Ureter (tissue), 1 donor: Measurements from ENCODE around the gene ZNF324. TPM values are rescaled to one million over a fixed set of nuclear protein-coding genes. Genes with fewer than 3 reads are reported as not detected.
"Not testable (repeated sequence)": the region's sequence is repeated elsewhere in the genome, so short reads cannot be mapped to it uniquely, and the experiment has no call there.

Experiments used
- DNase-seq: peaks from one replicate; pipeline ENCODE4 v3.0.0-alpha.2; 2020; ENCODE audit warnings: low spot score
- total RNA-seq: library from RNA; stranded (reverse); gene quantifications from one replicate; pipeline ENCODE4 v1.2.4, GENCODE V29; 2023
- donor health status: DM: yes; HTN: yes; CAD: no.

The ZNF324 gene
- 14.7 TPM for total RNA-seq

DNA sequence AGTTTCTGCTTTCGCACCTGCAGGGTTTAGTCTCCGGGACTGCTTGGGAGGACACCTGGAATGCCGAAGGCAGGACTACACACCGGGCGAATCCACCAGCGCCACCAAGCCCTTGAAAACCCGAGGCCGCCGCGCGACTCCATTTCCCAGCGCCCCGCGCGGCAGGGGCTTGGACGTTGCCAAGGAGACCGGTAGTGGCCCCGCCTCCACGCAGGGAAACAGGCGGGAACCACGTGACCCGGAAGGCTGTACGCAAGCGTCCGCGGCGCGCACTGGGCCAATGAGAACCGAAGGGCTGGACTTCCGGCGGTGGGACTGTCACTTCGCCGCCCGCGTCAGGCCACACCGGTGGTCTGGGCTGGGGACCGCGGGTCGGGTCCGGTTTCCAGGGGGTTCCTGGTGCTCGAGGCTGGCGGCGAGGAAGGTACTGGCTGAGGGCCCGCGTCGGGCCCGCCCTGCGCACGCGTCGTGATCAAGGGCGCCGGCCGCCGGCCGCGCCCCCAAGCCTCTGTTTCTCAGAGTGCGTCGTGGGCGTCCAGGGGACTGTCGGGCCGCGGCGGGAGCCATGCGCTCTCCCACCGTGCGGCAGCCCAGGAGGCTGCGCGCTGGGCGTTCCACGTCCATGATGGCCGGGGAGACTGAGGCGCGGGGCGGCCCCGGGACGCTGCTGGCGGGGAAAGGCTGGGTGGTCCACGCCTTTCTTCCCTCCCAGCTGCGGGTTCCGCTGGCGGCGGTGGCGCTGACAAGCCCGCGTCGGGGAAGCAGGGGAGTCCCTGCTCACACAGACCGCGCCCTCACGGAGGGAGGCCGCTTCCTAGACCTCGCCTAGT lies at the start of gene ZNF324:
Gene ZNF324 (plus strand): TSS at position 321 of the 830 bp plus-strand sequence. CDS start 2,106 bp downstream, outside the sequence.
- DNase-seq = peak; percentile 99

DNA sequence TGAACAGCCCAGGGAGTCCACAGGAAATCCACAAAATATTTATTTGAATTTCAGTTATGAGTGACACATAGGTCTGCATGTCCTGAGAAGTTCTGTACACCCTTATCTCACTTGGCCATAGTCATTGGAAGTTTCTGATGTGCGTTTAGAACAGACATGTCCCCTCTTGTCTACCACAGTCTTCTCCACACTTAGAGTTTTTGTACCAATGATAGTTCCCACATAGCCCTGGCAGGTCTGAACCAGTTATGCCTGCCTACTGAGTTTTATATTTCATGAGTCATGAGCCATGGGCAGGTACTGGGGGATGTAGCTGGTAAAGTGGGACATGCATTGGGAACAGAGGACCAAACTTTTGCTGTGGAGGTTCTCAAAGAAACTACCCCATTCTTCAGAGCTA lies 38.3 kb upstream of the ZNF324 start:
- DNase-seq = no peak

- no peak for DNase-seq
These were observed 37.1 kb upstream of the ZNF324 start for GRCh38 chr19:58429745-58430144.

DNA sequence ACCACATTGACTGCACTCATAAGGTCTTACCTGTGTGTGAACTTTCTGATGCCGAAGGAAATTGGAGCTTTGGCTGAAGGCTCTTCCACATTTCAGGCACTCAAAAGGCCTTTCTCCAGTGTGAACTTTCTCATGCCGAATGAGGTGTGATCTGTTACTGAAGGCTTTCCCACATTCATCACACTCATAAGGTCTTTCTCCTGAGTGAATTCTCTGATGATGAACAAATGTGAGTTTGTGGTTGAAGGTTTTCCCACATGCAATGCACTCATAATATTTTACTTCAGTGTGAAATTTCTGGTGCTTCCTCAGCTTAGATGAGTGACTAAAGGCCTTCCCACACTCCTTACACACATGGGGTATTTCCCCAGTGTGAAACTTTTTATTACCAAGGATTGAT lies 32.7 kb upstream of the ZNF324 start:
- no peak for DNase-seq

DNA sequence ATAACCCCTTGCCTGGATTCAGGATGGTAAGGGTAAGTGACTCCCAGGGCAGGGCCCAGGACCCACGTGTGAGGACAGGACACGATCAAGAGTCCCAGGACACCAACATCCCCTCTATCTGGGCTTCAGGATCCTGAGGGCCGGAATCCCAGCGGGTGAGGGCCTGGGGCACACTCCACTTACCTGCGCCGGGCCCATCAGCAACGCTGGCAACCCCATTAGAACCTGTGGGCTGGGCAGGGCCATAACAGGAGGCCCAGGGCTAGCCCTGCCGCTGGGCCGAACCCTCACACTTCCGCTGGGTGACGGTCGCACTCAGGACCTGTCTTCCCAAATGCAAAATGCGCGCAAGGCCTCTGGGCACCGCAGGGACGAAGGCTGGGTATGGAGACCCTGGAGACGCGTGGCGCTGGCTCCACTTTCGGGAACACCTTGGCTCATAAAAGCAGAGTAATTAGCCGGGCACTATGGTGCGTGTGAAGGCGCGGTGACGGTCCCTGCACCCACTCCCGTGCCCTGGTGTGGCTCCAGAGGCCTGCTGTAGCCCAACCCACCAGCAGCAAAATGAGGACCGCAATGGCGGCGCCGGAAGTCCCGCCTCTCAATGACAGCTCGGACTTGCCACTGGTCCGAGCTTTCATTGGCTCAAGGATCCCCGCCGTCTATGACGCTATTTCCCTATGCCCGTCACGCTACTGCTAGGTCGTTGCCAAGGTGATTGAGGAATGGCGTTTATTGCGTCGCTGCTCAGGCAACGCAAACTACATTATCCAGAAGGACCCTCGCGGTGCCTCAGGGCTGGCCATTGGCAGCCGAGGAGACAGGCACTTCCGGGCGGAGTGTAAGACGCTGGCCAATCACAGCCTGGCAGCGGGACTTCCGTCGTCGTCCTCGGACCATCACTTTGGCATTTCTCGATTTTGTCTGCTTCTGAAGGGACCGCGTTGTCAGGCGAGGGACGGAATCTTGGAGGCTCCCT lies 27.0 kb upstream of the ZNF324 start, which contains the start of gene ZNF132:
Gene ZNF132 (minus strand): TSS at position 578 of the 979 bp plus-strand sequence. CDS start 332 bp downstream, at position 246.
- peak; percentile 98 for DNase-seq

- DNase-seq = peak; percentile 57
These were observed 26.3 kb upstream of the ZNF324 start for GRCh38 chr19:58440556-58440955.

DNA sequence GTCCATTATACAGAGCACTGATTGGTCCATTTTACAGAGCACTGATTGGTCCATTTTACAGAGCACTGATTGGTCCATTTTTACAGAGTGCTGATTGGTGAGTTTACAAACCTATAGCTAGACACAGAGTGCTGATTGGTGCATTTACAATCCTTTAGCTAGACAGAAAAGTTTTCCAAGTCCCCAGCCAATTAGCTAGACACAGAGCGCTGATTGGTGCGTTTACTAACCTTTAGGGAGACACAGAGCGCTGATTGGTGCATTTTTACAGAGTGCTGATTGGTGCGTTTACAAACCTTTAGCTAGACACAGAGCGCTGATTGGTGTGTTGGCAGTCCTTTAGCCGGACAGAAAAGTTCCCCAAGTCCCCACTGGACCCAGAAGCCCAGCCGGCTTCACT lies 23.9 kb upstream of the ZNF324 start:
- DNase-seq = not testable (repeated sequence)

GRCh38 chr19:58448860-58449259 lies 18.0 kb upstream of the ZNF324 start:
- not testable (repeated sequence) for DNase-seq

- not testable (repeated sequence) for DNase-seq
These were observed 16.9 kb upstream of the ZNF324 start for GRCh38 chr19:58449980-58450379.

DNA sequence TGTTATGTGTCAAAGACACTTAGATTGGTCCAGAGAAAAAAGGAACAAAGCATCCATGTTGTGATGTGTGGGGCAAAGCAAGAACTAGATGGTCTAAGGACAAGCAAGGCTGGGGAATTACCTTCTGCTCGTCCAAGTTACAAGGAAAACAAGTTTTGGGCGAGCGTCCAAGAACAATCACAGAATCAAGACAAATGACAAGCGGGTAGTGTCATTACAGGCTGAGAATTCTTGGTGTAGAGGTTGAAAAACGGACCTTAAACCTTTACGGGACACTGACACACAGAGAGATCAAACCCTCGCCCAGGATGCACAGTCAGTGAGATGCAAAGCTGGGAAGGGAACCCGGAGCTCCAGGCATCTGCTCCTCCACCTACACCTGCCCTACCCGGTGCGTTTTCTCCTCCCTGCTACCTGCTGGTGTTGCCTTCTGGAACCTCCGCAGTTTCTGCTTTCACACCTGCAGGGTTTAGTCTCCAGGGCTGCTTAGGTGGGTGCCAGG lies 16.0 kb upstream of the ZNF324 start:
- DNase-seq = peak; percentile 54

- peak; percentile 96 for DNase-seq
These were observed 15.3 kb upstream of the ZNF324 start, which contains the start of gene ZNF324B for GRCh38 chr19:58451358-58452101. TSS of gene ZNF324B (plus strand) at chr19:58451622. CDS start at chr19:58453702, 2,080 bp downstream.

GRCh38 chr19:58453743-58454142 lies 13.1 kb upstream of the ZNF324 start:
- no peak for DNase-seq

- DNase-seq = no peak
These were observed 11.6 kb upstream of the ZNF324 start for GRCh38 chr19:58455306-58455705.

GRCh38 chr19:58456111-58456510 lies 10.8 kb upstream of the ZNF324 start:
- DNase-seq = no peak

DNA sequence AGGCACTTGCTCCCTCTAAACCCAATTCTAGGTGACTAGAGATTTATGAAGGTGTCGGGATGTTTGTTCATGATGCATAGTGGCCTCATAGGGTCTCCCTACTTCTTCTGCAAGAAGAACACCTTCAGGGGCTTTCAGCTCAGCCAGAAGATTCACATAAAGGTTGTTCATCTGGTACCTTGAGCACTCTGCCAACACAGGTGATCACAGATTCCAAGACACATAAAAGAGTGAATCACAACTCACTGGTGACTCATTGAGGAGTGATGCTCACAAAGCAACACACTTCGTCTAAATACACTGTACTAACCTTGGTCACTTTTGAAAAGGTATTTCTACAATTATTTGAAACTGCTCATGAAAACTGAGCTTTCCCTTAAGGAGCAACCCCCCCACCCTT lies 6.8 kb upstream of the ZNF324 start:
- DNase-seq = no peak

DNA sequence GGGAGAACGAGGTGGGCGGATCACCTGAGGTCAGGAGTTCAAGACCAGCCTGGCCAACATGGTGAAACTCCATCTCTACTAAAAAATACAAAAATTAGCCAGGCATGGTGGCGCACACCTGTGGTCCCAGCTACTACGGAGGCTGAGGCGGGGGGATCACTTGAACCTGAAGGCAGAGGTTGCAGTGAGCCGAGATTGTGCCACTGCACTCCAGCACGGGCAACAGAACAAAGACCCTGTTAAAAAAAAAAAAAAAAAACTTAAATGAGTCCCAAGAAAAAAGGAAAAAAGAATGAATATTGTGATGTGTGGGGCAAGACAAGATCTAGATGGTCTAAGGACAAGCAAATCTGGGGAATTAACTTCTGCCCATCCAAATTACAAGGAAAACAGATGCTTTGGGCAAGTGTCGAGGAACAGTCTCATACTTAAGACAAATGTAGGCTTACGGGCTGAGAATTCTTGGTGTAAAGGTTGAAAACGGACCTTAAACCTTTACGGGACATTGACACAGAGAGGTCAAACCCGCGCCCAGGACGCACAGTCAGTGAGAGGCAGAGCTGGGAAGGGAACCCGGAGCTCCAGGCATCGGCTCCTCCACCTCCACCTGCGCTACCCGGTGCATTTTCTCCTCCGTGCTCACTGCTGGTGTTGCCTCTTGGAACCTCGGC lies 656 bp upstream of the ZNF324 start:
- no peak for DNase-seq

- DNase-seq = no peak
These were observed 1.4 kb downstream of the ZNF324 start for GRCh38 chr19:58468216-58468839.

- no peak for DNase-seq
These were observed 2.5 kb downstream of the ZNF324 start for GRCh38 chr19:58469241-58470013.

- not testable (repeated sequence) for DNase-seq
These were observed 4.1 kb downstream of the ZNF324 start for GRCh38 chr19:58470837-58471543.
